ENCODE measurements around the gene AOPEP.

The AOPEP gene

GRCh38 chr9:94734054-94734754 is 7.7 kb downstream of the AOPEP start:
- TF ChIP-seq CTCF (IDR thresholded peaks at IDR 0.05; ENCODE audit: low read depth, low read length, missing control alignments): no peak
- H3K36me3 ChIP-seq (replicated peaks): no peaks in the 10 kb centered on the region
- H3K4me3 ChIP-seq (ENCODE audit: low read depth, low read length): no peak overlapping the region
- no peak for DNase-seq
- in situ Hi-C loops (cut with HindIII; ENCODE audit: low pct_ligation_motif_present, low sequenced_read_pairs): no loop called here
- H3K27ac ChIP-seq: no peak overlapping the region
- H3K27me3 ChIP-seq (replicated peaks): no peaks in the 10 kb centered on the region

GRCh38 chr9:94736759-94737158 is 10.3 kb downstream of the AOPEP start:
- in situ Hi-C loops (cut with HindIII; ENCODE audit: low pct_ligation_motif_present, low sequenced_read_pairs): no loop called here

GRCh38 chr9:94740145-94740840 is 13.8 kb downstream of the AOPEP start:
- in situ Hi-C loops (cut with HindIII; ENCODE audit: low pct_ligation_motif_present, low sequenced_read_pairs): no loop called here
- no peak for TF ChIP-seq CTCF (IDR thresholded peaks at IDR 0.05; ENCODE audit: low read depth, low read length, missing control alignments)
- no peak for DNase-seq
- Histone ChIP-seq H3K36me3 (replicated peaks) (no peaks in the 10 kb centered on the region), H3K27me3 (replicated peaks) (no peaks in the 10 kb centered on the region), H3K27ac (no peak overlapping the region), H3K4me3 (ENCODE audit: low read depth, low read length) (no peak overlapping the region)

More at GRCh38 chr9:94736759-94737158, 10.3 kb downstream of the AOPEP start:
- no peak for DNase-seq
- no peaks in the 10 kb centered on the region for H3K27me3 ChIP-seq (replicated peaks)
- H3K36me3 ChIP-seq (replicated peaks): no peaks in the 10 kb centered on the region
- no peak for TF ChIP-seq CTCF (IDR thresholded peaks at IDR 0.05; ENCODE audit: low read depth, low read length, missing control alignments)
- H3K27ac ChIP-seq: no peak overlapping the region
- no peak overlapping the region for H3K4me3 ChIP-seq (ENCODE audit: low read depth, low read length)

- Histone ChIP-seq H3K4me3 (ENCODE audit: low read depth, low read length) (no peak overlapping the region), H3K36me3 (replicated peaks) (no peaks in the 10 kb centered on the region), H3K27ac (no peak overlapping the region), H3K27me3 (replicated peaks) (no peaks in the 10 kb centered on the region)
- no peak for TF ChIP-seq CTCF (IDR thresholded peaks at IDR 0.05; ENCODE audit: low read depth, low read length, missing control alignments)
- in situ Hi-C loops (cut with HindIII; ENCODE audit: low pct_ligation_motif_present, low sequenced_read_pairs): no loop called here
- DNase-seq: no peak
These were observed 15.4 kb downstream of the AOPEP start for GRCh38 chr9:94741866-94742265.

GRCh38 chr9:94743035-94743954 is 16.8 kb downstream of the AOPEP start:
- Histone ChIP-seq H3K36me3 (replicated peaks) (no peaks in the 10 kb centered on the region), H3K4me3 (ENCODE audit: low read depth, low read length) (no peak overlapping the region), H3K27ac (no peak overlapping the region), H3K27me3 (replicated peaks) (no peaks in the 10 kb centered on the region)
- in situ Hi-C loops (cut with HindIII; ENCODE audit: low pct_ligation_motif_present, low sequenced_read_pairs): no loop called here
- no peak for DNase-seq
- no peak for TF ChIP-seq CTCF (IDR thresholded peaks at IDR 0.05; ENCODE audit: low read depth, low read length, missing control alignments)

Data from brain microvascular endothelial cell (primary cell).